Measurements from ENCODE around the gene ANKRD1.
"Not testable (repeated sequence)": the region's sequence is repeated elsewhere in the genome, so short reads cannot be mapped to it uniquely, and the experiment has no call there.

The ANKRD1 gene

GRCh38 chr10:90912174-90912573 lies 8.7 kb downstream of the ANKRD1 start:
- no peak for FAIRE-seq

- no peak for FAIRE-seq
Measured at GRCh38 chr10:90911133-90912051, 9.5 kb downstream of the ANKRD1 start.

GRCh38 chr10:90906596-90906995 lies 14.3 kb downstream of the ANKRD1 start:
- no peak for FAIRE-seq

- FAIRE-seq, result no peak
Measured at GRCh38 chr10:90905925-90906324, 15.0 kb downstream of the ANKRD1 start.

GRCh38 chr10:90896916-90897315 lies 24.0 kb downstream of the ANKRD1 start:
- not testable (repeated sequence) for FAIRE-seq

GRCh38 chr10:90893190-90893589 lies 27.7 kb downstream of the ANKRD1 start:
- FAIRE-seq, result no peak

- FAIRE-seq, result no peak
Measured at GRCh38 chr10:90890347-90890746, 30.5 kb downstream of the ANKRD1 start.

GRCh38 chr10:90889636-90890035 lies 31.3 kb downstream of the ANKRD1 start:
- no peak for FAIRE-seq

- no peak for FAIRE-seq
Measured at GRCh38 chr10:90888387-90888786, 32.5 kb downstream of the ANKRD1 start.

- no peak for FAIRE-seq
Measured at GRCh38 chr10:90887555-90887954, 33.3 kb downstream of the ANKRD1 start.

GRCh38 chr10:90885176-90885575 lies 35.7 kb downstream of the ANKRD1 start:
- no peak for FAIRE-seq

- no peak for FAIRE-seq
Measured at GRCh38 chr10:90884431-90884830, 36.5 kb downstream of the ANKRD1 start.

GRCh38 chr10:90880059-90880719 lies 40.7 kb downstream of the ANKRD1 start:
- FAIRE-seq, result peak; percentile 88

GRCh38 chr10:90879062-90879461 lies 41.8 kb downstream of the ANKRD1 start:
- FAIRE-seq, result no peak

- FAIRE-seq, result no peak
Measured at GRCh38 chr10:90872648-90873020, 48.3 kb downstream of the ANKRD1 start.

GRCh38 chr10:90871766-90872647 lies 48.9 kb downstream of the ANKRD1 start, which contains the start of gene RPP30:
Gene RPP30, plus strand, starts transcription at chr10:90871974. Its CDS starts 13 bp downstream, at chr10:90871987.
- peak; percentile 85 for FAIRE-seq

- peak; percentile 54 for FAIRE-seq
Measured at GRCh38 chr10:90871279-90871765, 49.6 kb downstream of the ANKRD1 start.

- FAIRE-seq, result no peak
Measured at GRCh38 chr10:90866050-90866598, 54.8 kb downstream of the ANKRD1 start.

GRCh38 chr10:90865401-90865800 lies 55.5 kb downstream of the ANKRD1 start:
- FAIRE-seq, result peak; percentile 55

- FAIRE-seq, result peak; percentile 97
Measured at GRCh38 chr10:90862908-90863514, 57.9 kb downstream of the ANKRD1 start.
